Measurements from ENCODE around the gene GPD1L.
A peak's percentile ranks its signal among the peaks of the same experiment; 100 is the strongest.

GPD1L gene

GRCh38 chr3:32138545-32139104, 32.2 kb downstream of the GPD1L start:
- H3K79me2 ChIP-seq: peaks cover 10% of the 10 kb centered on the region
- no peak overlapping the region for H3K4me2 ChIP-seq (ENCODE audit: low read length)
- no peaks in the 10 kb centered on the region for H3K9me3 ChIP-seq (ENCODE audit: control insufficient read depth, low read length)
- H3K36me3 ChIP-seq (ENCODE audit: control insufficient read depth, insufficient read depth, low read length): no peaks in the 10 kb centered on the region
- no peak overlapping the region for H2AFZ ChIP-seq
- H3K4me3 ChIP-seq (ENCODE audit: low read depth, low read length): no peak overlapping the region
- no peak overlapping the region for H3K9ac ChIP-seq
- no peak for TF ChIP-seq CTCF (IDR thresholded peaks at IDR 0.05)
- H3K27me3 ChIP-seq (ENCODE audit: control insufficient read depth, insufficient read depth, low read length): no peaks in the 10 kb centered on the region
- H3K4me1 ChIP-seq: peaks cover 15% of the 10 kb centered on the region
- no peak overlapping the region for H3K27ac ChIP-seq

- Histone ChIP-seq H2AFZ (no peak overlapping the region), H3K36me3 (ENCODE audit: control insufficient read depth, insufficient read depth, low read length) (no peaks in the 10 kb centered on the region), H3K27me3 (ENCODE audit: control insufficient read depth, insufficient read depth, low read length) (no peaks in the 10 kb centered on the region), H3K4me1 (peaks cover 10% of the 10 kb centered on the region), H3K4me3 (ENCODE audit: low read depth, low read length) (no peak overlapping the region), H3K9ac (no peak overlapping the region), H3K4me2 (ENCODE audit: low read length) (no peak overlapping the region), H3K27ac (no peak overlapping the region), H3K79me2 (peaks cover 6% of the 10 kb centered on the region), H3K9me3 (ENCODE audit: control insufficient read depth, low read length) (no peaks in the 10 kb centered on the region)
- no peak for TF ChIP-seq CTCF (IDR thresholded peaks at IDR 0.05)
Measured at GRCh38 chr3:32140943-32141342, 34.5 kb downstream of the GPD1L start.

GRCh38 chr3:32143849-32144757, 37.7 kb downstream of the GPD1L start:
- H3K4me1 ChIP-seq: no peaks in the 10 kb centered on the region
- peaks cover 2% of the 10 kb centered on the region for H3K79me2 ChIP-seq
- no peak overlapping the region for H3K4me2 ChIP-seq (ENCODE audit: low read length)
- H3K9me3 ChIP-seq (ENCODE audit: control insufficient read depth, low read length): no peaks in the 10 kb centered on the region
- no peak overlapping the region for H3K4me3 ChIP-seq (ENCODE audit: low read depth, low read length)
- TF ChIP-seq CTCF (IDR thresholded peaks at IDR 0.05): peak; percentile 84
- no peak overlapping the region for H2AFZ ChIP-seq
- no peak overlapping the region for H3K27ac ChIP-seq
- no peak overlapping the region for H3K9ac ChIP-seq
- no peaks in the 10 kb centered on the region for H3K27me3 ChIP-seq (ENCODE audit: control insufficient read depth, insufficient read depth, low read length)
- H3K36me3 ChIP-seq (ENCODE audit: control insufficient read depth, insufficient read depth, low read length): no peaks in the 10 kb centered on the region

GRCh38 chr3:32146746-32147211, 40.4 kb downstream of the GPD1L start:
- H3K4me1 ChIP-seq: no peaks in the 10 kb centered on the region
- H3K27ac ChIP-seq: no peak overlapping the region
- H3K79me2 ChIP-seq: peaks cover 2% of the 10 kb centered on the region
- H3K9me3 ChIP-seq (ENCODE audit: control insufficient read depth, low read length): no peaks in the 10 kb centered on the region
- H3K36me3 ChIP-seq (ENCODE audit: control insufficient read depth, insufficient read depth, low read length): no peaks in the 10 kb centered on the region
- no peak overlapping the region for H3K4me3 ChIP-seq (ENCODE audit: low read depth, low read length)
- no peak for TF ChIP-seq CTCF (IDR thresholded peaks at IDR 0.05)
- no peak overlapping the region for H3K4me2 ChIP-seq (ENCODE audit: low read length)
- H3K27me3 ChIP-seq (ENCODE audit: control insufficient read depth, insufficient read depth, low read length): no peaks in the 10 kb centered on the region
- H2AFZ ChIP-seq: no peak overlapping the region
- no peak overlapping the region for H3K9ac ChIP-seq

Measured in parathyroid adenoma (tissue), 2 donors.